Epithelial cell of esophagus (primary cell): Measurements from ENCODE around the gene TREML1.
A peak's percentile ranks its signal among the peaks of the same experiment; 100 is the strongest.

Experiments
- DNase-seq: peaks from one replicate; pipeline ENCODE4 v3.0.0; 2010; ENCODE audit warnings: low read depth
- H3K4me3 ChIP-seq: 2 replicates; pipeline ENCODE4 v1.5.1; 2011; ENCODE audit warnings: mild to moderate bottlenecking, low read length, control low read depth
- CTCF ChIP-seq: IDR thresholded peaks from 2 replicates; pipeline ENCODE4 v1.5.1; 2011; ENCODE audit warnings: low read depth, mild to moderate bottlenecking, low read length, control low read depth, inconsistent platforms; ENCODE audit not compliant: insufficient read depth; ENCODE audit errors: missing control alignments

TREML1 gene

GRCh38 chr6:41167173-41167963 lies 13.2 kb upstream of the TREML1 start:
- no peak for TF ChIP-seq CTCF
- peak; percentile 61 for DNase-seq
- no peak overlapping the region for H3K4me3 ChIP-seq

- TF ChIP-seq CTCF: no peak
- no peak for DNase-seq
- no peak overlapping the region for H3K4me3 ChIP-seq
Observed at GRCh38 chr6:41164551-41165120, 10.5 kb upstream of the TREML1 start.

GRCh38 chr6:41163419-41163717 lies 9.2 kb upstream of the TREML1 start:
- TF ChIP-seq CTCF: no peak
- no peak overlapping the region for H3K4me3 ChIP-seq
- DNase-seq: no peak

GRCh38 chr6:41162687-41163418 lies 8.7 kb upstream of the TREML1 start, which contains the start of gene TREM2:
TSS of gene TREM2 (minus strand) at chr6:41163116. CDS start at chr6:41163082, 34 bp downstream.
- no peak within 1 kb of the TSS for H3K4me3 ChIP-seq
- peak; percentile 60 for DNase-seq

GRCh38 chr6:41161851-41162552 lies 7.9 kb upstream of the TREML1 start:
- no peak for DNase-seq
- H3K4me3 ChIP-seq: no peak overlapping the region
- no peak for TF ChIP-seq CTCF

More at GRCh38 chr6:41162687-41163418, 8.7 kb upstream of the TREML1 start, which contains the start of gene TREM2:
- TF ChIP-seq CTCF: no peak

- H3K4me3 ChIP-seq: no peak overlapping the region
- TF ChIP-seq CTCF: no peak
Observed at GRCh38 chr6:41161380-41161779, 7.2 kb upstream of the TREML1 start.

More at GRCh38 chr6:41161380-41161779, 7.2 kb upstream of the TREML1 start:
- DNase-seq: peak; percentile 67
